A549 (cell line): ENCODE data around the gene MAP3K14.

Experiments
- CTCF ChIP-seq: fragments of >200 bp; sonication (Bioruptor Twin); formaldehyde crosslinking; IDR thresholded peaks from 3 replicates; pipeline ENCODE4 v1.5.1; 2016
- ELK1 ChIP-seq: fragments of 150-350 bp; IDR thresholded peaks from 2 replicates; pipeline ENCODE4 v1.6.1; 2014; ENCODE audit warnings: low read depth, mild to moderate bottlenecking, low read length
- ZNF302 ChIP-seq: fragments of 250-450 bp; sonication (Bioruptor Pico); IDR thresholded peaks from 2 replicates; pipeline ENCODE4 v1.9.0; 2021; ENCODE audit warnings: inconsistent platforms, mild to moderate bottlenecking, moderate library complexity

- TF ChIP-seq ELK1 = no peak
- no peak for TF ChIP-seq CTCF
- no peak for TF ChIP-seq ZNF302 (CRISPR knock-in tag)
Observed at GRCh38 chr17:45306094-45306493, 10.7 kb downstream of the MAP3K14 start.
